Activated CD4-positive, alpha-beta T cell treated with anti-CD3 and anti-CD28 coated beads, Interleukin-2, amount 50 U/mL, for 4 hours (primary cell): ENCODE measurements around the gene MRPS2.
"Not testable (repeated sequence)": the region's sequence is repeated elsewhere in the genome, so short reads cannot be mapped to it uniquely, and the experiment has no call there.

ENCODE experiments used
- DNase-seq, 2 experiments: peaks; one replicate each; pipeline ENCODE4 v3.0.0-alpha.2; 2020

The MRPS2 gene

GRCh38 chr9:135500525-135501260 is at the start of gene MRPS2:
Gene MRPS2, plus strand, starts transcription at chr9:135500682. Its CDS starts 29 bp downstream, at chr9:135500711.
- peak; percentile 71 to 72 for DNase-seq

GRCh38 chr9:135450956-135451355 is 49.5 kb upstream of the MRPS2 start:
- no peak for DNase-seq

GRCh38 chr9:135451909-135452308 is 48.6 kb upstream of the MRPS2 start:
- not testable (repeated sequence) for DNase-seq

- no peak for DNase-seq
Observed at GRCh38 chr9:135454737-135455136, 45.7 kb upstream of the MRPS2 start.

- DNase-seq = no peak
Observed at GRCh38 chr9:135455401-135456030, 45.0 kb upstream of the MRPS2 start.

GRCh38 chr9:135456436-135457104 is 43.9 kb upstream of the MRPS2 start:
- DNase-seq = no peak

GRCh38 chr9:135458478-135458877 is 42.0 kb upstream of the MRPS2 start:
- not testable (repeated sequence) for DNase-seq

- DNase-seq = no peak
Observed at GRCh38 chr9:135461936-135462335, 38.5 kb upstream of the MRPS2 start.

GRCh38 chr9:135463140-135463539 is 37.3 kb upstream of the MRPS2 start:
- no peak for DNase-seq

- DNase-seq = no peak
Observed at GRCh38 chr9:135464181-135464580, 36.3 kb upstream of the MRPS2 start.

GRCh38 chr9:135468854-135469521 is 31.5 kb upstream of the MRPS2 start:
- peak; percentile 44 to 60 for DNase-seq

- DNase-seq = no peak
Observed at GRCh38 chr9:135471791-135472640, 28.5 kb upstream of the MRPS2 start.

GRCh38 chr9:135473972-135474543 is 26.4 kb upstream of the MRPS2 start:
- DNase-seq = no peak

- DNase-seq = no peak
Observed at GRCh38 chr9:135474915-135475314, 25.6 kb upstream of the MRPS2 start.

GRCh38 chr9:135476561-135477355 is 23.7 kb upstream of the MRPS2 start:
- DNase-seq = no peak

GRCh38 chr9:135478191-135478590 is 22.3 kb upstream of the MRPS2 start:
- no peak for DNase-seq

- no peak for DNase-seq
Observed at GRCh38 chr9:135478829-135479468, 21.5 kb upstream of the MRPS2 start.

GRCh38 chr9:135479469-135480052 is 20.9 kb upstream of the MRPS2 start, which contains the start of gene PPP1R26:
Gene PPP1R26, plus strand, starts transcription at chr9:135479782. Its CDS starts 4,729 bp downstream, at chr9:135484511.
- DNase-seq = no peak

- no peak for DNase-seq
Observed at GRCh38 chr9:135480071-135480939, 20.2 kb upstream of the MRPS2 start.
